Measurements from ENCODE around the gene CHTF18. TPM values are rescaled to one million over a fixed set of nuclear protein-coding genes. Genes with fewer than 3 reads are reported as not detected.

CHTF18 gene
- total RNA-seq, 4 donors from 2014 or later = under 0.01 to 895 (median 31.1) TPM

DNA sequence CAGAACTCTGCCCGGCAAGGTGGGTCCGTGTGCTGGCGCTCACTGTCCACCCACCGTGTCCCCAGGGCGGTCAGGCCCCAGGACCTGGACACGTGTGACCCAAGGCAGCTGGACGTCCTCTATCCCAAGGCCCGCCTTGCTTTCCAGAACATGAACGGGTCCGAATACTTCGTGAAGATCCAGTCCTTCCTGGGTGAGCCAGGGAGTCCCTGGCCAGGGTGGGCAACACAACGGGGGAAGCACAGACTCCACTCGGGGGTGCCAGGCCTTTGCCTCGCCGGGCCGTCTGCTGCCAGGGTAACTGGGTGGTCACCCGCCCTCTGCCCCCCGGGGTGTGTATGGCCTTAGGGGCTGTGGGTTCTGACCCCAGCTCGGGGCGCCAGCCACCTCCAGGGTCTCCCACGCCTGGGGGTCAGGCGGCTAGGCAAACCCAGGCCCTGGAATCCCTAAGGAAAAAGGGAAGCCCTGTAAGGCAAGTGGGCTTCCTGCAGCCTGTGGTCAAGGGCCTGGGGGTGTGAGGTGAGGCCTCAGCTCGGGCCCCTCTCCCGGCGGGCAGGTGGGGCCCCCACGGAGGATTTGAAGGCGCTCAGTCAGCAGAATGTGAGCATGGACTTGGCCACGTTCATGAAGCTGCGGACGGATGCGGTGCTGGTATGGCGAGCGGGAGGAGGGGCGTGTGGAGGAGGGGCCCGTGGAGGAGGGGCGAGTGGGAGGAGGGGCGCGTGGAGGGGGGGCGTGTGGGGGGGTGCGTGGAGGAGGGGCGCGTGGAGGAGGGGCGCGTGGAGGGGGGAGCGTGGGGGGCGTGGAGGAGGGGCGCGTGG, 21.4 kb upstream of the CHTF18 start:
- Histone ChIP-seq H3K27ac (no peak overlapping the region), H3K9me3 (no peaks in the 10 kb centered on the region), H3K4me3 (no peak overlapping the region), H3K27me3 (no peaks in the 10 kb centered on the region), H3K36me3 (no peaks in the 10 kb centered on the region), H3K4me1 (no peaks in the 10 kb centered on the region)
- intact Hi-C loops (cut with DNase I; ENCODE audit: low total_unique reads) = no loop called here
- no peak for DNase-seq
- TF ChIP-seq POLR2A (IDR thresholded peaks at IDR 0.05) = no peak
- TF ChIP-seq, protein P1, sequence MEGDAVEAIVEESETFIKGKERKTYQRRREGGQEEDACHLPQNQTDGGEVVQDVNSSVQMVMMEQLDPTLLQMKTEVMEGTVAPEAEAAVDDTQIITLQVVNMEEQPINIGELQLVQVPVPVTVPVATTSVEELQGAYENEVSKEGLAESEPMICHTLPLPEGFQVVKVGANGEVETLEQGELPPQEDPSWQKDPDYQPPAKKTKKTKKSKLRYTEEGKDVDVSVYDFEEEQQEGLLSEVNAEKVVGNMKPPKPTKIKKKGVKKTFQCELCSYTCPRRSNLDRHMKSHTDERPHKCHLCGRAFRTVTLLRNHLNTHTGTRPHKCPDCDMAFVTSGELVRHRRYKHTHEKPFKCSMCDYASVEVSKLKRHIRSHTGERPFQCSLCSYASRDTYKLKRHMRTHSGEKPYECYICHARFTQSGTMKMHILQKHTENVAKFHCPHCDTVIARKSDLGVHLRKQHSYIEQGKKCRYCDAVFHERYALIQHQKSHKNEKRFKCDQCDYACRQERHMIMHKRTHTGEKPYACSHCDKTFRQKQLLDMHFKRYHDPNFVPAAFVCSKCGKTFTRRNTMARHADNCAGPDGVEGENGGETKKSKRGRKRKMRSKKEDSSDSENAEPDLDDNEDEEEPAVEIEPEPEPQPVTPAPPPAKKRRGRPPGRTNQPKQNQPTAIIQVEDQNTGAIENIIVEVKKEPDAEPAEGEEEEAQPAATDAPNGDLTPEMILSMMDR (IDR thresholded peaks at IDR 0.05) = no peak

DNA sequence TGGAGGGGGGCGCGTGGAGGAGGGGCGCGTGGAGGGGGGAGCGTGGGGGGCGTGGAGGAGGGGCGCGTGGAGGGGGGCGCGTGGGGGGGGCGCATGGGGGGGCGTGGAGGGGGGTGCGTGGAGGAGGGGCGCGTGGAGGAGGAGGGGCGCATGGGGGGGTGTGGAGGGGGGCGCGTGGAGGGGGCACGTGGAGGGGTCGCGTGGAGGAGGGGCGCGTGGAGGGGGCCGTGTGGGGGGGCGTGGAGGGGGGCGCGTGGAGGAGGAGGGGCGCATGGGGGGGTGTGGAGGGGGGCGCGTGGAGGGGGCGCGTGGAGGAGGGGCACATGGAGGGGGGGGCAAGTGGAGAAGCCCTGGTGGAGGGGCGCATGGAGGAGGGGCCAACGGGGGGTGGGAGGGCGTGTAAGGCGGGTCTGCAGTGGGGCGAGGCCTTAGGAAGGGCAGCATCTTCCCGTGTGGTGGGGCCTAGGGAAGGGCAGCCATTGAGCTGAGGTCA, 20.6 kb upstream of the CHTF18 start:
- no peaks in the 10 kb centered on the region for H3K36me3 ChIP-seq
- H3K4me3 ChIP-seq = no peak overlapping the region
- intact Hi-C loops (cut with DNase I; ENCODE audit: low total_unique reads) = no loop called here
- H3K4me1 ChIP-seq = no peaks in the 10 kb centered on the region
- H3K27me3 ChIP-seq = no peaks in the 10 kb centered on the region
- no peak for DNase-seq
- no peak overlapping the region for H3K27ac ChIP-seq
- no peaks in the 10 kb centered on the region for H3K9me3 ChIP-seq
- TF ChIP-seq, protein P1 (IDR thresholded peaks at IDR 0.05) = no peak
- no peak for TF ChIP-seq POLR2A (IDR thresholded peaks at IDR 0.05)

DNA sequence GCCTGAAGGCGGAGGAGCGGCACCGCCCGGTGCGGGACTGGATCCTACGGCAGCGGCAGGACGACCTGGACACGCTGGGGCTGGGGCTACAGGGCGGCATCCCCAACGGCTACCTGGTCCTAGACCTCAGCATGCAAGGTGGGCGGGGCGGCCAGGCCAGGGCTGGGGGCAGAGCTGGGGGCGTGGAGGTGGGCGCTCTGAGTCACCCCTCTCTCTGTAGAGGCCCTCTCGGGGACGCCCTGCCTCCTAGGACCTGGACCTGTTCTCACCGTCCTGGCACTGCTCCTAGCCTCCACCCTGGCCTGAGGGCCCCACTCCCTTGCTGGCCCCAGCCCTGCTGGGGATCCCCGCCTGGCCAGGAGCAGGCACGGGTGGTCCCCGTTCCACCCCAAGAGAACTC, 20.0 kb upstream of the CHTF18 start:
- TF ChIP-seq POLR2A (IDR thresholded peaks at IDR 0.05) = no peak
- TF ChIP-seq, protein P1 (IDR thresholded peaks at IDR 0.05) = no peak
- Histone ChIP-seq H3K36me3 (no peaks in the 10 kb centered on the region), H3K9me3 (no peaks in the 10 kb centered on the region), H3K27ac (no peak overlapping the region), H3K4me3 (no peak overlapping the region), H3K4me1 (no peaks in the 10 kb centered on the region), H3K27me3 (no peaks in the 10 kb centered on the region)
- DNase-seq = no peak
- intact Hi-C loops (cut with DNase I; ENCODE audit: low total_unique reads) = no loop called here

DNA sequence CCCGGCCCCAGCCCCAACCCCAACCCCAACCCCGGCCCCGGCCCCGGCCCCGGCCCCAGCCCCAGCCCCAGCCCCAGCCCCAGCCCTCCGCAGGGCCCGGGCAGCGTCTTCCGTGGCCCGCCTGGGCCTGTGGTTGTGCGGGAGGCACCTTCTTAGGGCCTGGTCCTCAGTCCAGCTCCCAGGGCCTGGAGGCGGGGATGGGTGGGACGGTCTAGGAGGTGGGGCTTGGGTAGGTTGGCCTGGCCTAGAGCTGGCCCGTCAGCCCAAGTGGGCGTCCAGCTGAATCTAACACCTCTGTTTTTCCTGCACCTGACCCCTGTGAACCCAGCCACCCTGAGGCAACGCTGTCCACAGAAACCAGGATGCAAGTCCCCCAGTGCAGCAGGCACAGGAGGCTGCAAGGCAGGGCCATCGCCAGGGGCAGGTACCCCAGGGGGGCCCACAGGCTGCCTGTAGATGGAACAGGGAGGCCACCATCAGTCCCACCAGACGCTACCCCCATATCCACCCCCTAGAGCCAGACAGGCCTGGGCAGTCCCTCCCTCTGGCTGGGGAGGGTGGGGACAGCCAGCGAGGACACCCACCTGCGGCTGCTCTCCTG, 19.1 kb upstream of the CHTF18 start:
- no peaks in the 10 kb centered on the region for H3K36me3 ChIP-seq
- no peaks in the 10 kb centered on the region for H3K4me1 ChIP-seq
- no peak for DNase-seq
- intact Hi-C loops (cut with DNase I; ENCODE audit: low total_unique reads) = no loop called here
- H3K4me3 ChIP-seq = no peak overlapping the region
- TF ChIP-seq, protein P1 (IDR thresholded peaks at IDR 0.05) = no peak
- no peak for TF ChIP-seq POLR2A (IDR thresholded peaks at IDR 0.05)
- H3K9me3 ChIP-seq = no peaks in the 10 kb centered on the region
- no peaks in the 10 kb centered on the region for H3K27me3 ChIP-seq
- H3K27ac ChIP-seq = no peak overlapping the region

DNA sequence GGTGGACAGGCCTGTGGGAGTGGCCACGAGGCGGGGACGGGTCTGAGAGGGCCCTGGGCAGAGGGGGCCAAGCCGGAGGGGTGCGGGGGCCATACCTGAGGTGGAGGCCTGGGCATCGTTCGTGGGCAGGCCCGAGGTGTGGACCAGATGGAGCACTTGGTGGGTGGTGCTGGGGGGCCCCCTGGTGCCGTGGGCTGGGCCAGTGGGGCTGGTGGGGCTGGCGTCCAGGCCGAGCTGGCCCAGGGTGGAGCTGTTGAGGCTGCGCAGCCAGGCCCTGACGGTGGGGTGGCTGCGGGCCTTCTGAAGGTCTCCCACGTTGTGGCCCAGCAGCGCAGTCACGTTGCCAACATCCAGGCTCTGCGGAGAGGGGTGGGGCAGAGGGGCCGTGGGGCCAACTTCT, 18.5 kb upstream of the CHTF18 start:
- no peaks in the 10 kb centered on the region for H3K9me3 ChIP-seq
- H3K4me3 ChIP-seq = no peak overlapping the region
- H3K4me1 ChIP-seq = no peaks in the 10 kb centered on the region
- intact Hi-C loops (cut with DNase I; ENCODE audit: low total_unique reads) = no loop called here
- H3K27ac ChIP-seq = no peak overlapping the region
- TF ChIP-seq POLR2A (IDR thresholded peaks at IDR 0.05) = no peak
- TF ChIP-seq, protein P1 (IDR thresholded peaks at IDR 0.05) = no peak
- no peaks in the 10 kb centered on the region for H3K36me3 ChIP-seq
- no peaks in the 10 kb centered on the region for H3K27me3 ChIP-seq
- DNase-seq = no peak
